A673 (cell line): ENCODE results near the gene SUSD2. TPM values are rescaled to one million over a fixed set of nuclear protein-coding genes. Genes with fewer than 3 reads are reported as not detected.

Source experiments
- BruUV-seq: library from RNA; stranded (reverse); fragments of 400-500 nt; replicated peaks from 2 replicates; lab custom pipeline; 2021; lab: Mats Ljungman, UMichigan
- CTCF ChIA-PET: fragments of 300-600 bp; sonication (Branson Sonifier 250); formaldehyde crosslinking; loops from one replicate; lab custom pipeline; 2022; ENCODE audit warnings: antibody characterized with exemption; lab: Charles Lee
- POLR2A ChIA-PET: fragments of 300-600 bp; sonication (Branson Sonifier 250); formaldehyde crosslinking; loops from one replicate; lab custom pipeline; 2022; ENCODE audit warnings: antibody characterized with exemption; ENCODE audit not compliant: low non-redundant PET; lab: Charles Lee
- DNase-seq: peaks from one replicate; pipeline ENCODE4 v3.0.0-alpha.2; 2015; ENCODE audit warnings: low spot score
- H3K27ac ChIP-seq: fragments of 200-600 bp; sonication (generic); 2 replicates; pipeline ENCODE4 v1.5.1; 2016; ENCODE audit warnings: mixed run types, low read depth, mild to moderate bottlenecking, mixed read lengths, antibody characterized with exemption, low read length; ENCODE audit not compliant: poor library complexity, severe bottlenecking
- H3K27me3 ChIP-seq: fragments of 200-600 bp; sonication (generic); replicated peaks from 2 replicates; pipeline ENCODE4 v1.6.1; 2017; ENCODE audit warnings: mixed run types, low read depth, mild to moderate bottlenecking, mixed read lengths, antibody characterized with exemption, low read length; ENCODE audit not compliant: insufficient read depth, poor library complexity
- H3K36me3 ChIP-seq: fragments of 200-600 bp; sonication (generic); 2 replicates; pipeline ENCODE4 v1.6.1; 2016; ENCODE audit warnings: mixed run types, mild to moderate bottlenecking, mixed read lengths, antibody characterized with exemption, low read length; ENCODE audit not compliant: insufficient read depth, poor library complexity, severe bottlenecking
- H3K4me1 ChIP-seq: fragments of 200-600 bp; sonication (generic); 2 replicates; pipeline ENCODE4 v1.6.1; 2017; ENCODE audit warnings: mixed run types, mild to moderate bottlenecking, mixed read lengths, antibody characterized with exemption, low read length; ENCODE audit not compliant: insufficient read depth, poor library complexity, severe bottlenecking
- H3K4me3 ChIP-seq: fragments of 200-600 bp; sonication (generic); 2 replicates; pipeline ENCODE4 v1.5.1; 2016; ENCODE audit warnings: low read depth, mixed run types, mild to moderate bottlenecking, mixed read lengths, low read length; ENCODE audit not compliant: poor library complexity, severe bottlenecking
- H3K9me3 ChIP-seq: fragments of 200-600 bp; sonication (generic); 2 replicates; pipeline ENCODE4 v1.6.1; 2016; ENCODE audit warnings: mixed run types, low read depth, mild to moderate bottlenecking, mixed read lengths, antibody characterized with exemption, low read length; ENCODE audit not compliant: poor library complexity, severe bottlenecking
- CTCF ChIP-seq: fragments of 300-800, 200-600 bp; sonication (generic); conservative IDR thresholded peaks from 2 replicates; pipeline ENCODE4 v1.5.1; 2017; ENCODE audit warnings: low read depth, mild to moderate bottlenecking, antibody characterized with exemption, low read length, moderate library complexity, mixed read lengths
- EZH2 ChIP-seq: fragments of 200-600 bp; sonication (generic); IDR thresholded peaks from 2 replicates; pipeline ENCODE4 v1.6.1; 2017; ENCODE audit warnings: borderline replicate concordance, low read depth, mild to moderate bottlenecking, mixed read lengths, antibody characterized with exemption, low read length; ENCODE audit not compliant: poor library complexity, severe bottlenecking
- intact Hi-C: fragments of 100-400 bp; cut with micrococcal nuclease; formaldehyde crosslinking; loops from one replicate; pipeline ENCODE4 v1.10.0; 2022; ENCODE audit not compliant: unreplicated experiment
- total RNA-seq: library from RNA; stranded (reverse); gene quantifications from 2 replicates; pipeline ENCODE4 v1.2.3, GENCODE V29; 2021

SUSD2 gene
- total RNA-seq, 1 experiment from 2014 or later: 1.3 TPM

- ChIA-PET POLR2A (no interaction called here), CTCF (no interaction called here)
- DNase-seq: no peak
- Histone ChIP-seq H3K4me3 (no peak overlapping the region), H3K4me1 (no peaks in the 10 kb centered on the region), H3K36me3 (no peaks in the 10 kb centered on the region), H3K27me3 (no peaks in the 10 kb centered on the region), H3K27ac (no peak overlapping the region), H3K9me3 (no peaks in the 10 kb centered on the region)
- TF ChIP-seq EZH2: no peak
- TF ChIP-seq CTCF: no peak
- intact Hi-C loops: loop anchor here (5.0 kb wide), 1 partner anchor 342 kb away; no protein-coding TSS in a partner anchor
- no TSS peak for BruUV-seq
These were observed 4.4 kb downstream of the SUSD2 start for GRCh38 chr22:24185501-24186351.

- no peaks in the 10 kb centered on the region for H3K36me3 ChIP-seq
- H3K4me3 ChIP-seq: no peak overlapping the region
- no peak for TF ChIP-seq CTCF
- no peak for TF ChIP-seq EZH2
- DNase-seq: no peak
- intact Hi-C loops: loop anchor here (5.0 kb wide), 1 partner anchor 341 kb away; no protein-coding TSS in a partner anchor
- H3K27me3 ChIP-seq: no peaks in the 10 kb centered on the region
- H3K9me3 ChIP-seq: no peaks in the 10 kb centered on the region
- no TSS peak for BruUV-seq
- H3K27ac ChIP-seq: no peak overlapping the region
- no peaks in the 10 kb centered on the region for H3K4me1 ChIP-seq
- ChIA-PET CTCF (no interaction called here), POLR2A (no interaction called here)
These were observed 5.1 kb downstream of the SUSD2 start for GRCh38 chr22:24186352-24186740.

GRCh38 chr22:24186892-24187670 lies 5.8 kb downstream of the SUSD2 start:
- Histone ChIP-seq H3K4me1 (no peaks in the 10 kb centered on the region), H3K4me3 (no peak overlapping the region), H3K27ac (no peak overlapping the region), H3K27me3 (no peaks in the 10 kb centered on the region), H3K9me3 (no peaks in the 10 kb centered on the region), H3K36me3 (no peaks in the 10 kb centered on the region)
- DNase-seq: no peak
- CTCF ChIA-PET: no interaction called here
- no peak for TF ChIP-seq CTCF
- no peak for TF ChIP-seq EZH2
- POLR2A ChIA-PET: no interaction called here
- no TSS peak for BruUV-seq
- intact Hi-C loops: loop anchor here (5.0 kb wide), 1 partner anchor 340 kb away; no protein-coding TSS in a partner anchor
